Common myeloid progenitor, CD34-positive (primary cell): ENCODE data around the gene SGF29.

ENCODE experiments used
- CTCF ChIA-PET: fragments of 350-600 bp; sonication (Branson Sonifier 250); formaldehyde crosslinking; loops from one replicate; lab custom pipeline; 2021; ENCODE audit warnings: antibody characterized with exemption; lab: Charles Lee
- POLR2A ChIA-PET: fragments of 350-600 bp; sonication (Branson Sonifier 250); formaldehyde crosslinking; loops from one replicate; lab custom pipeline; 2021; ENCODE audit warnings: antibody characterized with exemption; lab: Charles Lee
- DNase-seq, 3 donors: peaks; one replicate each; pipeline versions ENCODE4 v3.0.0 to v3.0.0-alpha.2; 2013
- H3K27ac ChIP-seq, 2 experiments: 1 replicate in 1 of 2; 2 replicates in 1 of 2; pipeline ENCODE4 v1.7.0; 2013; ENCODE audit warnings: inconsistent platforms in 2 of 2, low read length in 2 of 2, mild to moderate bottlenecking in 2 of 2, low read depth in 1 of 2, moderate library complexity in 1 of 2; ENCODE audit not compliant: severe bottlenecking in 2 of 2, insufficient read depth in 1 of 2, poor library complexity in 1 of 2
- H3K27me3 ChIP-seq, 5 experiments: replicated peaks in 2 of 5; 1 replicate in 3 of 5; 2 replicates in 2 of 5; pipeline versions ENCODE4 v1.6.1 to v1.7.0; 2013; ENCODE audit warnings: low read length in 4 of 5, mild to moderate bottlenecking in 2 of 5, moderate library complexity in 2 of 5, inconsistent platforms in 1 of 5; ENCODE audit not compliant: insufficient read depth in 5 of 5, control insufficient read depth in 4 of 5
- H3K36me3 ChIP-seq, 4 experiments: 1 replicate in 2 of 4; 2 replicates in 2 of 4; pipeline versions ENCODE4 v1.6.1 to v1.7.0; 2013; ENCODE audit warnings: low read length in 3 of 4, control low read depth in 1 of 4, mild to moderate bottlenecking in 1 of 4; ENCODE audit not compliant: control insufficient read depth in 4 of 4, insufficient read depth in 4 of 4
- H3K4me1 ChIP-seq, 4 experiments: 1 replicate in 3 of 4; 2 replicates in 1 of 4; pipeline versions ENCODE4 v1.6.1 to v1.7.1; 2013; ENCODE audit warnings: low read length in 3 of 4, mild to moderate bottlenecking in 3 of 4, control low read depth in 1 of 4, inconsistent platforms in 1 of 4, moderate library complexity in 1 of 4; ENCODE audit not compliant: control insufficient read depth in 4 of 4, insufficient read depth in 4 of 4; ENCODE audit errors: control extremely low read depth in 1 of 4
- H3K4me3 ChIP-seq, 7 experiments: 1 replicate in 4 of 7; 2 replicates in 3 of 7; pipeline versions ENCODE4 v1.5.1 to v1.7.0; 2013; ENCODE audit warnings: mild to moderate bottlenecking in 7 of 7, low read length in 6 of 7, moderate library complexity in 6 of 7, inconsistent platforms in 2 of 7, low read depth in 2 of 7, control low read depth in 1 of 7; ENCODE audit not compliant: insufficient read depth in 4 of 7, control insufficient read depth in 1 of 7; ENCODE audit errors: extremely low read depth in 1 of 7
- H3K9me3 ChIP-seq, 5 experiments: 1 replicate in 4 of 5; 2 replicates in 1 of 5; pipeline versions ENCODE4 v1.6.1 to v1.7.1; 2013; ENCODE audit warnings: low read length in 4 of 5, mild to moderate bottlenecking in 2 of 5, inconsistent platforms in 1 of 5, low read depth in 1 of 5, moderate library complexity in 1 of 5; ENCODE audit not compliant: control insufficient read depth in 4 of 5, insufficient read depth in 2 of 5; ENCODE audit errors: control extremely low read depth in 1 of 5
- WGBS: methylation state at CpG from one replicate; pipeline ENCODE4 v1.1.5; 2013; ENCODE audit not compliant: insufficient coverage; 5-methylcytosine and 5-hydroxymethylcytosine counted together

The SGF29 gene

DNA sequence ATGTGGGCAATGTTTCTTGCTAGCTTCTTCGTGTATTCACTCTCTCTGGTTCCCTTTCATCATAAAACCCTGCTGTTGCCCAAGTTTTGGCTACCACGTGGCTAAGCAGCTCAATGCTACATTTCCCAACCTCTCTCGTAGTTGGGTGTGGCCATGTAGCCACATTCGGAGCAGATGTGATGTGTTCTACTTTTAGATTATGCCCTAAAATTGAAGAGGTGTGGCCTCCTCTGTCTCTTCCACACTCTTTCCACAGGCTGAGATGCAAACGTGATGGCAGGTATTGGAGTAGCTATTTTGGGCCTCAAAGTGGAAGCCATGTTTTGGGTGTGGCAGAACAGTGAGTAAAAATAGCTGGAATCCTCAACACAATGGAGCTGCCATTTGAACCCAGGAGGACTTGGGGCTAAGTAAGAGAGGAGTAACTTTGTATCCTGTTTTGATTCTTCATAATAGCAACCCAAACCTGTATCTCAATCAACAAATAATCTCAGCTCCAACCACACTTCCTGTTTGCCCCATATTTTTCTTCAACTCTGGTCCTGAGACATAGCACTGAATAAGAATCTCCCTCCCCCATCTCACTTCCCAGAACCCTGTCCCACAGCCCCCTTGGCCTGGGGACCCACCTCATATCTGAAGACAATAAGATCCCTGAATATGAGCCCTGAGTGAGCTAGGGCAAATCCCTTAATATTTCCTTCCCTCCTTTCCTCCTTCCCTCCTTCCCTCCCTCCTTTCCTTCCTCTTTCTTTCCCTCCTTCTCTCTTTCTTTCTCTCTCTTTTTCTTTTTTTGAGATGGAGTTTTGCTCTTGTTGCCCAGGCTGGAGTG, 19.0 kb upstream of the SGF29 start:
- Histone ChIP-seq H3K4me1 (peaks cover 0 to 2% (median 0%) of the 10 kb centered on the region in 4 experiments), H3K27ac (no peak overlapping the region), H3K9me3 (no peaks in the 10 kb centered on the region), H3K36me3 (no peaks in the 10 kb centered on the region), H3K4me3 (no peak overlapping the region), H3K27me3 (no peaks in the 10 kb centered on the region)
- ChIA-PET POLR2A (interaction anchor here (0.7 to 0.8 kb wide), 2 partner anchors 34 to 47 kb away, joined by 3 to 4 read pairs; no protein-coding TSS in a partner anchor), CTCF (no interaction called here)
- DNase-seq: peak in 2 of 3 donors; percentile 16 to 24
- WGBS: 93% methylated on average over 4 of the region's 5 CpGs

DNA sequence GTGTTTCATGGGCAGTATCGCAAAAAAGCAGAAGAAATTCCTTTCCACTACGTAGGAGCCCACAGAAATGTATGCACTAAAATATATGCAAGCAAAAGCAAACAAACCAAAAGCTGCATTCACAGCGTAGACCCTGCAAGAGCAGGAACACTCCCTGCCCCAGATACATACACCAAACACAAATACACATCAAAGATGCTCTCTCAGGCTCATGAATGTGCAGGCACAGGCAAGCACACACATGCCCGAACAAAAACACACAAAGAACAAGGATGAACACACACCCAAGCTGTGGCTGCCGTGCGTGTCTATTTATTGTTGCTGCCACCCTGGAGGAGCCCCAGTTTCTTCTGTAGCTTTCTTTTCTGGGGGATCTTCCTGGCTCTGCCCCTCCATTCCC, 16.6 kb upstream of the SGF29 start:
- H3K4me3 ChIP-seq: no peak overlapping the region
- H3K9me3 ChIP-seq: no peaks in the 10 kb centered on the region
- no peaks in the 10 kb centered on the region for H3K36me3 ChIP-seq
- H3K27me3 ChIP-seq: no peaks in the 10 kb centered on the region
- H3K27ac ChIP-seq: no peak overlapping the region
- 93% methylated on average over 6 of the region's 6 CpGs for WGBS
- DNase-seq: no peak
- CTCF ChIA-PET: no interaction called here
- H3K4me1 ChIP-seq: peaks cover 0 to 2% (median 0%) of the 10 kb centered on the region in 4 experiments
- POLR2A ChIA-PET: no interaction called here

DNA sequence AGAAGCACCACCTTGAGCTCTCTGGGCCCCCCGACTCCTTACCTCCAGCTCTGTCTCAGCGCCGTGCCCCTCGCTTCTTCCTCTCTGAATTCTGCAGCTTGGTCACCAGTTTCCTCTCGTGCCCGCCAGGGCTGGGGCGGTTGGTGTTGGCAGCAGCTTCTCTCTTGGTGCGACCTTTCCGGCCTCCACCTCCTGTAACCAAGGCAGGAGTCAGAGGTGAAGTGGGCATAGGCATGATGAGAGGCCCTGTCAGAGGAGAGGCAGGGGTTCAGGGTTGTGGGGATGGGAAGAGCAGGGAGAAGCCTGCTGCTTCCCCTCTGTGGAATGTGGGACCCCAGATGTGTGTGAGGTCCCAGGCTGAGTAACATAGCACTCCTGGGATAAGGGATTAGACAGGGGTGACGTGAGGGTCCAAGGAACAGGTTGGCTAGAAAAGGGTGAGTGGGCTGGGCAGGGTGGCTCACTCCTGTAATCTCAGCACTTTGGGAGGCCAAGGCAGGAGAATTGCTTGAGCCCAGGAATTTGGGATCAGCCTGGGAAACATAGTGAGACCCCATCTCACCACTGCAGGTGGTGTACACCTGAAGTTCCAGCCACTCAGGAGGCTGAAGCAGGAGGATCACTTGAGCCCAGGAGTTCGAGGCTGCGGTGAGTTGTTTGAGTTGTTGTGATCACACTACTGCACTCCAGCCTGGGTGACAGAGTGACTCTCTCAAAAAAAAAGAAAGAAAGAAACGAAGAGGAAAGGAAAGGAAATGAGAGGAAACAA, 15.6 kb upstream of the SGF29 start:
- POLR2A ChIA-PET: no interaction called here
- 93% methylated on average over 8 of the region's 13 CpGs for WGBS
- H3K9me3 ChIP-seq: no peaks in the 10 kb centered on the region

DNA sequence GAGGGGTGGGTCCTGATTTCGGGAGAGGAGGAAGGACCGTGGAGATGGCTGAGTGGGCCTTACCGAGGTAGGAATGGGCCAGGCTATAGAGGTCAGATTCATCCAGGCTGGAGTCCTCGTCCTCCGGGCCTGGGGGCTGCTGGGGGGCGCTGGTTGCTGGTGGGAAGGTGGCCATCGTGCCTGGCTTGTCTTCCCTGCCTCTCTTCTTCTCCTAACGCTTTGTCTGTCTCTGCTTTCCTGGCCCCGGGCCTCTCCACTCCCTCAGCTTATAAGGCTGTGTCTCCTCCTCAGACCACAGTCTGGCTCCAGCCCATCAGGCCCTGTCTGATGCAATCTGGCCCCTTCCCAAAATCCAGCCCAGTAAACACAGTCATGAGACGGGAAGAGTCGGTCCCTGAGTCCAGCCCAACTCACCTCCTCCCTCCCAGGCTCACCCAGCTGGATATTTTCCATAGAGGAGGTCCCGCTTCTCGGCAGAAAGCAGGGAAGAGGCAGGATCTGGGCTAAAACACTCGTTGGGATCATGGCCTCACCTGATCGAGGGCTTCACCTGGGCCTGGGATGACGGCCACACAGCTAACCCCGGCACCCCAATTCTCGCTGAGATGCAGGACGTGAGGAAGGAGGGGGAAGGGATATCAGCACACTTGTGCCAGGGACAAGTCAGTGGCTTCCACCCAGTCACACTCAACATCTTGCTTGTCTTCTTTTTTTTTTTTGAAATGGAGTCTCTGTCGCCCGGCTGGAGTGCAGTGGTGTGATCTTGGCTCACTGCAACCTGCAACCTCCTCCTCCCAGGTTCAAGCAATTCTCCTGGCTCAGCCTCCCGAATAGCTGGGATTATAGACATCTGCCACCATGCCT, 14.8 kb upstream of the SGF29 start, which contains the start of gene NUPR1:
Gene NUPR1 (minus strand): TSS at position 242 of the 864 bp plus-strand sequence. CDS start 67 bp downstream, at position 175.
- 90% methylated on average over 19 of the region's 22 CpGs for WGBS
- Histone ChIP-seq H3K36me3 (no peaks in the 10 kb centered on the region), H3K9me3 (no peaks in the 10 kb centered on the region), H3K27me3 (no peaks in the 10 kb centered on the region), H3K4me3 (no peak within 1 kb of the TSS), H3K27ac (no peak within 1 kb of the TSS), H3K4me1 (peaks cover 0 to 11% (median 9%) of the 10 kb centered on the region in 4 experiments)
- CTCF ChIA-PET: no interaction called here
- POLR2A ChIA-PET: no interaction called here
- no peak for DNase-seq

More for the DNA sequence above, 15.6 kb upstream of the SGF29 start:
- H3K27me3 ChIP-seq: no peaks in the 10 kb centered on the region
- no peak for DNase-seq
- H3K36me3 ChIP-seq: no peaks in the 10 kb centered on the region
- CTCF ChIA-PET: no interaction called here
- no peak overlapping the region for H3K4me3 ChIP-seq
- H3K4me1 ChIP-seq: peaks cover 0 to 9% (median 7%) of the 10 kb centered on the region in 4 experiments
- no peak overlapping the region for H3K27ac ChIP-seq

GRCh38 chr16:28540346-28540745, 13.4 kb upstream of the SGF29 start:
- ChIA-PET CTCF (interaction anchor here (1.4 kb wide), 1 partner anchor 16 kb away, joined by 4 read pairs; no protein-coding TSS in a partner anchor), POLR2A (no interaction called here)
- Histone ChIP-seq H3K27me3 (no peaks in the 10 kb centered on the region), H3K9me3 (no peaks in the 10 kb centered on the region), H3K4me1 (peaks cover 0 to 9% (median 9%) of the 10 kb centered on the region in 4 experiments), H3K4me3 (no peak overlapping the region), H3K27ac (no peak overlapping the region), H3K36me3 (no peaks in the 10 kb centered on the region)
- no peak for DNase-seq
- WGBS: 93% methylated on average over 3 of the region's 3 CpGs

- peak overlapping the region in 3 of 7 experiments; percentile 32 to 43 (median 43) for H3K4me3 ChIP-seq
- no peaks in the 10 kb centered on the region for H3K27me3 ChIP-seq
- POLR2A ChIA-PET: no interaction called here
- 44% methylated on average over 5 of the region's 7 CpGs for WGBS
- DNase-seq: no peak
- CTCF ChIA-PET: interaction anchor here (0.8 to 1.0 kb wide), 5 partner anchors 9 to 58 kb away, joined by 3 to 4 read pairs (median 3); partner anchors contain the start of gene SGF29
- peaks cover 0 to 9% (median 9%) of the 10 kb centered on the region in 4 experiments for H3K4me1 ChIP-seq
- H3K36me3 ChIP-seq: no peaks in the 10 kb centered on the region
- no peaks in the 10 kb centered on the region for H3K9me3 ChIP-seq
- H3K27ac ChIP-seq: no peak overlapping the region
Measured at GRCh38 chr16:28542646-28543045, 11.1 kb upstream of the SGF29 start.
